HT1080 (cell line): ENCODE data around the gene CEBPE. TPM values are rescaled to one million over a fixed set of nuclear protein-coding genes. Genes with fewer than 3 reads are reported as not detected.

Experiments used
- DNase-seq: peaks from one replicate; pipeline ENCODE4 v3.0.0-alpha.2; 2015; ENCODE audit warnings: low read depth
- total RNA-seq: library from RNA; depleted of rRNA; stranded (reverse); fragments of >200 nt; shearing (Covaris generic); gene quantifications from 2 replicates; pipeline ENCODE4 v1.2.3, GENCODE V29; 2014

Gene CEBPE
- total RNA-seq, 1 experiment from 2014 or later = not detected

DNA sequence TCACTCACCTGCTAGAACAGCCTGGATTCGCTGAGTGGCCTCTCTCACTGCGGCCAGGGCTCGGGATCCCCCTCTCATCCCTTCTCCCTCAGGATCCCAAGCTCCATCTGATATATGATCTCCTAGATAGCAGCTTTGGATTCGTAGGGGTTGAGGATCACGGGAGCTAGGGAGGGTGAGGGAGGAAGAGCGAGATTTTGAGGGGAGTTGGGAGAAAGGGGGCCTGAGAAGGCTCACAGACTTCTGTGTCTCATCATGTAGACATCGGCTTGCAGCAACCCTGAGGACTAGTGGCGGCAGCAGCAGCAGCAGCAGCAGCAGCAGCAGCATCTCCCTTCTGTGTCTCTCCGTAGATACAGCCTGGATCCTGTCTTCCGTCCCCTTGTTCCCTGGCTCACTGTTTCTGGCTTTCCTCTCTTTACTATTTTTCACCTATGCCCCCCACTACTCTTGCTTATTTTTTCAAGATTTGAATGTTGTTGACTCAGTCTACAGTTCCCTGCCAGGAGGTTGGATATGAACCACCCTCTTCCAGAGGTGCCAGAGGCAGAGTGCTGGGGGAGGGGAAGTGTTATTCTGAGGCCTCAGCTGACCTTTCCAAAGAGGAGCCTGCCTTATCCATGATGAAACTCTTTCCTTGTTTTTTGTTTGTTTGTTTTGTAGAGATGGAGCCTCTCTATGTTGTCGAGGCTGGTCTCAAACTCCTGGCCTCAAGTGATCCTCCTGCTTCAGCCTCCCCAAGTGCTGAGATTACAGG is 14.3 kb downstream of the CEBPE start, which contains the start of gene CIROP:
TSS of gene CIROP (minus strand) at position 399 of the 757 bp plus-strand sequence. CDS start at position 330, 69 bp downstream.
- no peak for DNase-seq

DNA sequence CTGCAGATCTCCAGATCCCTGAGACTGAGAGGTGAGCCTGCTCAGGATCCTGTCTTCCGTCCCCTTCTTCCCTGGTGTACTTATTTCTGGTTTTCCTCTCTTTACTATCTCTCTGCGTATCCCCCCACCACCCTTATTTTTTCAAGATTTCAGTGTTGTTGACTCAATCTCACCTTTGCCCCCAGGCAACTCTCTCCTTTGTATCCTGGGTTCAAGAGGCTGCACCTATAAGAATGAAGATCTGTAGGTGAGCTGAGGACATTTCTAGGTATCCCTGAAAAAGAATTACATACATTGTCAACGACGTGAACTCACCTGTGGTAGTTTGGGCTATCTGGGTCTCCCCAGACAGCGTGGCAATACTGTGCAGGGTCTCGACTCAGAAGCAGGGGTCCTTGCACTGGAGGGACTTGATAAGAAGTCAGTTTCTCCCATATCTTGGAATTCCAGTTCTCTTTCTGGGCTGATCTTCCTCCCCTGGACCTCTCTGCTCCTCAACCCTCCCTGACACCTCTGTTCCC is 14.9 kb downstream of the CEBPE start:
- DNase-seq = no peak

DNA sequence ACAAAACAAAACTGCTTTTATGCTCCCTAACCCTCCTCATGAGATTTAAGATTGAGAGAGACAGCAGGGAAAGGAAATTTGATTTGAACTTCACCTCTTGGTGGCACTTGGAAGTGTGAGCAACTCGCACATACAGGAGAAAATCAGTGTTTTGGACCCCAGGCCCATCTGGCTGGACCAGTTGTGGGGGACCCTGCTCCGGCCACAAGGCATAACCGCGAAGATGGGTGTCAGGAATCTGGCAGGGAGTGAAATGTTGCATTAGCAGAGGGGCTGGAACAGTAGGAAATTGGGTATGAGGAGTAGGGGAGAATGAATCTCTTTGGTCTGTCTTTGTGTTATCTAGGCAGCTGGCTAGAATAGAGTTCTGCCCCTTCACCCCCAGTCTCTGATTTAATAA is 15.5 kb downstream of the CEBPE start:
- no peak for DNase-seq

GRCh38 chr14:23102801-23103200 is 16.3 kb downstream of the CEBPE start:
- no peak for DNase-seq

DNA sequence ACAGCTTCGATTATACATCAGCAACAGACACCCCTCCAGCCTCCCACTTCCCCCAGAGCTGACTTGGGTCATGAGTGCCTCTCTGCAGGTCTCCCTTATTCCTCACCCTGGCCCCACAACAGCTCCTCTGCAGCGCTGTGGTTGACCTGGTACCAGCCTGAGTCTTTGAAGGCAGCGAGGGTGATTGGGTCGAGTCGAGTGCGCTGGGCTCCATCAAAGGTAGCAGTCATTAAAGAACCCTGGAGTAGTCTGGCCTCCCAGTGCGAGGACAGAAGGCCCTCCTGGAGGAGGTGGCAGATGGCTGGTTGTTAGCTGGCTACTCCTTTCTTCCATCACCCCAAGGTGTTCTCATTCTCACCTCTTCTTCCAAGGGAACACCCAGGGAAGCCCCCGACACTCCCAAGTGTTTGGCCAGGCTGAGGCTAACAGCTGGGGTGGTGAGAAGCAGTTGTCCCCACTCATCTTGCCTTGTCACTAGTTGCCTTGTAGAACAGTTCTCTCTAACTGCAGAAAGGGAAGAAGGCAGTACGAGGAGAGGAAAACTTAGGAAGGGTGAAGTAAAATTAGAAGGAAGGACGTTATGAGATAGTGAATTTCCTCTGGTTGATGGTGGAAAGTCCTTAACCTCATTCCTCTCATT is 16.9 kb downstream of the CEBPE start:
- DNase-seq = no peak

GRCh38 chr14:23101213-23101970 is 17.7 kb downstream of the CEBPE start:
- no peak for DNase-seq

- DNase-seq = no peak
These were observed 19.7 kb downstream of the CEBPE start for GRCh38 chr14:23099212-23099861.

DNA sequence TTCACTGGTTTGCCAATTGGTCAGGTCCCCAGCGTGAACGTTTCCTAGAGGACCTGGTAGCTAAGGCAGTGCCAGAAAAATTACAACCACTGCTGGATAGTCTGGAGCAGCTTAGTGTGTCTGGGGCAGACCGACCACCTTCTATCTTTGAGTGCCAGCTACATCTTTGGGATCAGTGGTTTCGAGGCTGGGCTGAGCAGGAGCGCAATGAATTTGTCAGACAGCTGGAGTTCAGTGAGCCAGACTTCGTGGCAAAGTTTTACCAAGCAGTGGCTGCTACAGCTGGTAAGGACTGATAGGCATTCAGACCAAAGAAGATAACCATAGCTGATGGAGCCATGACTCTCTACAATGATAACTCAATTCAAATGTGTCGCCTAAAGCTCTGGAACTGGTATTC is 21.3 kb downstream of the CEBPE start:
- no peak for DNase-seq

- DNase-seq = peak; percentile 99
These were observed 23.6 kb downstream of the CEBPE start, which contains the start of gene C14orf119 for GRCh38 chr14:23095196-23096108. C14orf119 (plus strand) TSS chr14:23095505; CDS start chr14:23097659, 2,154 bp downstream.

DNA sequence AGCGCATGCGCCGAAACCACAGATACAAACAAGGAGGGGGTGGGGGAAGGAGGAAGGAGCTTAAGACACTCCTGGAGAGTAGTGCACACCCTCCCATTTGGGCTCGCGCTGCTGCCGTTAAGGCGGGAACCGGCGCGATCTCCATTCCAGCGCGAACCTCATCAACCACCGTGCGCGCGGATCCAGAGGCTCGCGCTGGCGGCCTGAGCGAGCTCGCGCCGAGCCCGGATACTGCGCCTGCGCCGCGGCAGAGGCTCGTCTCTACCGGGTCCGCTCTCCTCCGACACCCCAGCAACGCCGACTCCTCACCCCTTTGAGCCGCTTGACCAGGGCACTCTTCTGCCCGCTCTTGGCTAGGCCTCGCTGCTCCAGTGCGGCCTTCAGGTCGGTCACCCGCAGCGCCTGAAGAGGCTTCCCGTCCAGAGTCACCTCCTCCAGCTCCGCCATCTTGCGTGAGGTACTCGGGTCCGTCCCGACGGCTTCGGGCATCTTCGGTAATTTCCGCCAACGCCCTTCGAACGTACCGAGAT is 24.3 kb downstream of the CEBPE start, which contains the start of gene ACIN1:
TSS of gene ACIN1 (minus strand) at position 471 of the 530 bp plus-strand sequence. CDS start at position 447, 24 bp downstream.
- peak; percentile 80 for DNase-seq

- DNase-seq = no peak
These were observed 24.9 kb downstream of the CEBPE start for GRCh38 chr14:23093991-23094665.

- DNase-seq = no peak
These were observed 25.5 kb downstream of the CEBPE start for GRCh38 chr14:23093526-23093925.

- DNase-seq = no peak
These were observed 26.0 kb downstream of the CEBPE start for GRCh38 chr14:23093104-23093503.

- DNase-seq = no peak
These were observed 27.5 kb downstream of the CEBPE start for GRCh38 chr14:23091294-23092225.

DNA sequence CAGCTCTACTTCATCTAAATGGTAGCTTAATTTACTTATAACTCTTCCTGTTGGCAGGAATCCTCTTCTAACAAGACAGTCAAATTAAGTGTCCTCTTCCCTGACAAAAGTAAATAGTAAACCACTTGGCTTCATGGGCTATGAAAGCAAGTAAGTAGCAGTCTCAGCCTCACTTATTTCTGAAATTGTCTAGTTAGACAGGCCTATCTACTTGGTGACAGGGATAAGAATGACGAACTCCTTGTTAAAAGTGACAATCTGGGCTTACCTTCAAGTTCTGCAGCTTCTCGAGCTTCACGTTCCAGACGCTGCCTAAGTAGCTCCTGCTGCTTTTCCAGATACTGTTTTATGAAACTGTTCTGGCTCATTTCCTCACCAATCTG is 28.8 kb downstream of the CEBPE start:
- no peak for DNase-seq

- DNase-seq = no peak
These were observed 29.4 kb downstream of the CEBPE start for GRCh38 chr14:23089498-23090253.

DNA sequence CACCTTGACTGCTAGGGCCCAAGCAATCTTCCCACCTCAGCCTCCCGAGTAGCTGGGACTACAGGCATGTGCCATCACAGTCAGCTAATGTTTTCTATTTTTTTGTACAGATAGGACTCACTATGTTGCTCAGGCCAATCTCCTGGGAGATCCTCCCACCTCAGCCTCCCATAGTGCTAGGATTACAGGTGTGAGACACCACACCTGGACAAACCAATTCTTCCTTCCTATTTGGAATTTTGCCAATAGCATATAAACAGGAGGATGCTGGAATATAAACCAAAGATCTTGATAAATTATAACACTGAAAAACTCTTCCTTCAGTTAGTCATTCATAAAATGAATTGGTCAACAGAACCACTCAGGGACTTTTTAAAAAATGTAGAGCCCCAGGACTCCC is 32.5 kb downstream of the CEBPE start:
- no peak for DNase-seq
